Liver (tissue), 9 donors: Measurements from ENCODE around the gene CLN6. TPM values are rescaled to one million over a fixed set of nuclear protein-coding genes. Genes with fewer than 3 reads are reported as not detected.

Experiments
- DNase-seq: peaks from one replicate; pipeline ENCODE4 v3.0.0-alpha.2; 2017; ENCODE audit warnings: low spot score
- H3K27ac ChIP-seq, 2 donors: one replicate each; pipeline ENCODE4 v1.7.0; 2013; ENCODE audit warnings: inconsistent platforms in 2 of 2, low read length in 2 of 2, control low read depth in 1 of 2, low read depth in 1 of 2, mild to moderate bottlenecking in 1 of 2
- H3K27me3 ChIP-seq, 4 donors: one replicate each; pipeline versions ENCODE4 v1.6.1 to v1.7.0; 2013; ENCODE audit warnings: low read length in 3 of 4, inconsistent platforms in 1 of 4, mild to moderate bottlenecking in 1 of 4, moderate library complexity in 1 of 4; ENCODE audit not compliant: control insufficient read depth in 4 of 4, insufficient read depth in 4 of 4
- H3K36me3 ChIP-seq, 4 donors: one replicate each; pipeline versions ENCODE4 v1.6.1 to v1.7.0; 2013; ENCODE audit warnings: low read length in 3 of 4, mild to moderate bottlenecking in 3 of 4, low read depth in 1 of 4, moderate library complexity in 1 of 4; ENCODE audit not compliant: control insufficient read depth in 4 of 4, insufficient read depth in 3 of 4
- H3K4me1 ChIP-seq, 4 donors: one replicate each; pipeline versions ENCODE4 v1.6.1 to v1.7.0; 2013; ENCODE audit warnings: low read length in 3 of 4, mild to moderate bottlenecking in 3 of 4, moderate library complexity in 1 of 4; ENCODE audit not compliant: control insufficient read depth in 4 of 4, insufficient read depth in 4 of 4
- H3K4me3 ChIP-seq, 3 donors: one replicate each; pipeline versions ENCODE4 v1.6.1 to v1.7.0; 2013; ENCODE audit warnings: low read length in 3 of 3, control low read depth in 1 of 3, low read depth in 1 of 3, mild to moderate bottlenecking in 1 of 3
- H3K9ac ChIP-seq, 2 donors: one replicate each; pipeline ENCODE4 v1.7.0; 2013; ENCODE audit warnings: low read length in 2 of 2, mild to moderate bottlenecking in 2 of 2, moderate library complexity in 2 of 2, control low read depth in 1 of 2, low read depth in 1 of 2
- H3K9me3 ChIP-seq, 4 donors: one replicate each; pipeline versions ENCODE4 v1.6.1 to v1.7.0; 2013; ENCODE audit warnings: low read length in 3 of 4; ENCODE audit not compliant: control insufficient read depth in 4 of 4
- ATF3 ChIP-seq: IDR thresholded peaks from 2 replicates; pipeline ENCODE4 v1.6.1; 2016; ENCODE audit warnings: antibody characterized with exemption
- CTCF ChIP-seq: fragments of 150-350 bp; IDR thresholded peaks from 2 replicates; pipeline ENCODE4 v1.5.1; 2017; ENCODE audit warnings: improper control_type of control experiment, low read depth, low read length; ENCODE audit not compliant: missing input control
- EGR1 ChIP-seq, 2 donors: IDR thresholded peaks; 2 replicates each; pipeline ENCODE4 v1.6.1; 2016 to 2018; ENCODE audit warnings: antibody characterized with exemption in 2 of 2, low read depth in 2 of 2
- FOXA1 ChIP-seq: IDR thresholded peaks from 2 replicates; pipeline ENCODE4 v1.6.1; 2016; ENCODE audit warnings: antibody characterized with exemption
- GABPA ChIP-seq, 2 donors: IDR thresholded peaks in 1 of 2; conservative IDR thresholded peaks in 1 of 2; 2 replicates each; pipeline ENCODE4 v1.6.1; 2016; ENCODE audit warnings: antibody characterized with exemption in 2 of 2, mild to moderate bottlenecking in 1 of 2, moderate library complexity in 1 of 2
- HNF4A ChIP-seq, 2 donors: conservative IDR thresholded peaks; 2 replicates each; pipeline ENCODE4 v1.6.1; 2016; ENCODE audit warnings: antibody characterized with exemption in 2 of 2, mild to moderate bottlenecking in 2 of 2
- HNF4G ChIP-seq: IDR thresholded peaks from 2 replicates; pipeline ENCODE4 v1.6.1; 2016; ENCODE audit warnings: antibody characterized with exemption
- JUND ChIP-seq, 2 donors: IDR thresholded peaks; 2 replicates each; pipeline ENCODE4 v1.6.1; 2016; ENCODE audit warnings: antibody characterized with exemption in 2 of 2
- MAX ChIP-seq: IDR thresholded peaks from 2 replicates; pipeline ENCODE4 v1.6.1; 2016; ENCODE audit warnings: antibody characterized with exemption
- NR2F2 ChIP-seq: IDR thresholded peaks from 2 replicates; pipeline ENCODE4 v1.6.1; 2016; ENCODE audit warnings: antibody characterized with exemption
- RAD21 ChIP-seq, 2 donors: IDR thresholded peaks; 2 replicates each; pipeline ENCODE4 v1.6.1; 2016; ENCODE audit warnings: antibody characterized with exemption in 2 of 2, mild to moderate bottlenecking in 2 of 2
- REST ChIP-seq: IDR thresholded peaks from 2 replicates; pipeline ENCODE4 v1.6.1; 2016; ENCODE audit warnings: antibody characterized with exemption, mild to moderate bottlenecking
- RXRA ChIP-seq, 2 donors: IDR thresholded peaks; 2 replicates each; pipeline ENCODE4 v1.6.1; 2017 to 2018; ENCODE audit warnings: antibody characterized with exemption in 2 of 2, mild to moderate bottlenecking in 1 of 2
- SP1 ChIP-seq: IDR thresholded peaks from 2 replicates; pipeline ENCODE4 v1.6.1; 2018; ENCODE audit warnings: antibody characterized with exemption, mild to moderate bottlenecking
- TAF1 ChIP-seq: conservative IDR thresholded peaks from 2 replicates; pipeline ENCODE4 v1.6.1; 2016; ENCODE audit warnings: antibody characterized with exemption, mild to moderate bottlenecking
- YY1 ChIP-seq: IDR thresholded peaks from 2 replicates; pipeline ENCODE4 v1.6.1; 2016; ENCODE audit warnings: antibody characterized with exemption, mild to moderate bottlenecking
- ZBTB33 ChIP-seq: IDR thresholded peaks from 2 replicates; pipeline ENCODE4 v1.6.1; 2016; ENCODE audit warnings: antibody characterized with exemption
- WGBS: extraction: QIAGEN DNeasy Blood & Tissue Kit; methylation state at CpG from one replicate; pipeline ENCODE4 v1.1.7; 2013; 5-methylcytosine and 5-hydroxymethylcytosine counted together
- polyA plus RNA-seq, 2 donors: library from polyadenylated mRNA; stranded (reverse) in 1 of 2; unstranded in 1 of 2; fragments of 200-250 nt in 1 of 2; fragments of >200 nt in 1 of 2; fragmentation: Nextera tagmentation in 1 of 2; extraction: Ambion mirVana in 1 of 2; gene quantifications; one replicate each; pipeline versions ENCODE4 v1.2.1 to v1.2.3, GENCODE V29; 2013 to 2015
- total RNA-seq, 2 donors: library from RNA; depleted of rRNA; stranded (reverse); fragments of >200 nt; gene quantifications; one replicate each; pipeline ENCODE4 v1.2.3, GENCODE V29; 2014
- donor health status: healthy.
- donor health status: healthy.
- donor health status: healthy.
- donor health status: healthy.
- donor health status: healthy.

Gene CLN6
- 10 to 100 TPM; 17.4 to 21.2 TPM for total RNA-seq
- 10 to 100 TPM in 1 of 2 donors, 1 to 10 TPM in 1; 7.2 to 13.3 TPM for polyA plus RNA-seq

GRCh38 chr15:68229386-68230156, at the start of gene CLN6:
Gene CLN6 (minus strand): TSS chr15:68229728. CDS start chr15:68229584, 144 bp downstream.
- Histone ChIP-seq H3K9ac (peak within 1 kb of the TSS; percentile 48 to 60), H3K4me1 (peaks cover 8 to 26% (median 21%) of the 10 kb centered on the region in 4 donors), H3K27me3 (no peaks in the 10 kb centered on the region), H3K36me3 (no peaks in the 10 kb centered on the region), H3K9me3 (no peaks in the 10 kb centered on the region), H3K4me3 (peak within 1 kb of the TSS; percentile 66 to 87 (median 87)), H3K27ac (peak within 1 kb of the TSS; percentile 88 to 91)
- peak; percentile 88 for DNase-seq
- TF ChIP-seq RXRA (IDR thresholded peaks at IDR 0.05) (peak in 1 of 2 donors; percentile 15), GABPA (IDR thresholded peaks at IDR 0.05 in 1 of 2, conservative IDR thresholded peaks at IDR 0.05 in 1 of 2) (no peak), HNF4G (no peak), NR2F2 (no peak), SP1 (peak; percentile 36), MAX (peak; percentile 13), HNF4A (conservative IDR thresholded peaks at IDR 0.05) (peak in 1 of 2 donors; percentile 19), FOXA1 (no peak), REST (no peak)
- WGBS, result under 1% methylated on average over 82 of the region's 82 CpGs

GRCh38 chr15:68278595-68279405, 49.3 kb upstream of the CLN6 start:
- peak overlapping the region; percentile 55 to 74 for H3K9ac ChIP-seq
- 4% methylated on average over 23 of the region's 23 CpGs for WGBS
- DNase-seq, result no peak
- H3K27ac ChIP-seq, result peak overlapping the region; percentile 98
- H3K36me3 ChIP-seq, result no peaks in the 10 kb centered on the region
- peaks cover 13 to 63% (median 52%) of the 10 kb centered on the region in 4 donors for H3K4me1 ChIP-seq
- H3K27me3 ChIP-seq, result no peaks in the 10 kb centered on the region
- H3K9me3 ChIP-seq, result no peaks in the 10 kb centered on the region
- H3K4me3 ChIP-seq, result peak overlapping the region; percentile 89 to 93 (median 92)
- no peak for TF ChIP-seq HNF4G
- no peak for TF ChIP-seq RAD21 (IDR thresholded peaks at IDR 0.05)
- TF ChIP-seq FOXA1, result no peak
- TF ChIP-seq ZBTB33, result no peak
- TF ChIP-seq TAF1, result no peak
- no peak for TF ChIP-seq CTCF
- TF ChIP-seq ATF3, result no peak
- no peak for TF ChIP-seq HNF4A (conservative IDR thresholded peaks at IDR 0.05)
- TF ChIP-seq YY1, result no peak
- no peak for TF ChIP-seq REST
- no peak for TF ChIP-seq SP1
- no peak for TF ChIP-seq JUND (IDR thresholded peaks at IDR 0.05)
- no peak for TF ChIP-seq MAX
- no peak for TF ChIP-seq NR2F2
- no peak for TF ChIP-seq EGR1 (IDR thresholded peaks at IDR 0.05; ENCODE audit: low read depth in 2 of 2)
